A673 (cell line): Measurements from ENCODE around the gene ANKRD40CL.

ENCODE experiments used
- EZH2 ChIP-seq: fragments of 200-600 bp; sonication (generic); IDR thresholded peaks from 2 replicates; pipeline ENCODE4 v1.6.1; 2017; ENCODE audit warnings: borderline replicate concordance, low read depth, mild to moderate bottlenecking, mixed read lengths, antibody characterized with exemption, low read length; ENCODE audit not compliant: poor library complexity, severe bottlenecking
- TF ChIP-seq, protein P1 (sequence below): fragments of 300-800, 200-600 bp; sonication (generic); conservative IDR thresholded peaks from 2 replicates; pipeline ENCODE4 v1.5.1; 2017; ENCODE audit warnings: low read depth, mild to moderate bottlenecking, antibody characterized with exemption, low read length, moderate library complexity, mixed read lengths

DNA sequence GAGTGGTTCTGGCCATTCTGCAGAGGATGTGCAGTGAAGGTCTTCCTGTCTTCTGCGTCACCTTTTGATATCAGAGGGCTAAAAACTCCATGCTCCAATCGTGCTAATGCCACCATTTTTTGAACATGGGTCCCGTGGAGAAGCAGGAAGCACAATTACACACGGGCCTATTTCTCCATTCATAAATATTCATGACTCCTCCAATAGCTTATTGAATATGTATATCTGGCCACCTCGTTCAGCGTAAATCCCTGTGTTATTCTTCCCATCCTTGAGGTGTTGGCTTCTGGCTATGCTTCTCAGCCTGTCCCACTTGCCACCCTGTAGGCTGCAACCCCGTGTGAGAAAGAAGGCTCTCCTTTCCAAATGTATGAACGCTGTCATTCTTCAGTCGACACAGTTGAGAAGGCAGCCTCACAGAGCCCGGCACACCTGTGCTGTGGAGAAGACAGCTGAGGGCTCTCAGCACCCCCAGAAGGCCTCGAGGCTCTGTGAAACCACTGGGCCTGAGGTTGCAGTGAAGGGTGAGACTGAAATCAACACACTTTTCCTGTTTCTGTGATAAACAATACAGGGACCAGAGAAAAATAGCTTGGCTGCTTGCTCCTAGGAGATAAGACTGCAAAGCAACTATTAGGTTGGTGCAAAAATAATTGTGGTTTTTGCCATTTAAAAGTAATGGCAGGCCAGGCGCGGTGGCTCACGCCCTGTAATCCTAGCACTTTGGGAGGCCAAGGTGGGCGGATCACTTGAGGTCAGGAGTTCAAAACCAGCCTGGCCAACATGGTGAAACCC lies 4.9 kb upstream of the ANKRD40CL start:
- TF ChIP-seq, protein P1, sequence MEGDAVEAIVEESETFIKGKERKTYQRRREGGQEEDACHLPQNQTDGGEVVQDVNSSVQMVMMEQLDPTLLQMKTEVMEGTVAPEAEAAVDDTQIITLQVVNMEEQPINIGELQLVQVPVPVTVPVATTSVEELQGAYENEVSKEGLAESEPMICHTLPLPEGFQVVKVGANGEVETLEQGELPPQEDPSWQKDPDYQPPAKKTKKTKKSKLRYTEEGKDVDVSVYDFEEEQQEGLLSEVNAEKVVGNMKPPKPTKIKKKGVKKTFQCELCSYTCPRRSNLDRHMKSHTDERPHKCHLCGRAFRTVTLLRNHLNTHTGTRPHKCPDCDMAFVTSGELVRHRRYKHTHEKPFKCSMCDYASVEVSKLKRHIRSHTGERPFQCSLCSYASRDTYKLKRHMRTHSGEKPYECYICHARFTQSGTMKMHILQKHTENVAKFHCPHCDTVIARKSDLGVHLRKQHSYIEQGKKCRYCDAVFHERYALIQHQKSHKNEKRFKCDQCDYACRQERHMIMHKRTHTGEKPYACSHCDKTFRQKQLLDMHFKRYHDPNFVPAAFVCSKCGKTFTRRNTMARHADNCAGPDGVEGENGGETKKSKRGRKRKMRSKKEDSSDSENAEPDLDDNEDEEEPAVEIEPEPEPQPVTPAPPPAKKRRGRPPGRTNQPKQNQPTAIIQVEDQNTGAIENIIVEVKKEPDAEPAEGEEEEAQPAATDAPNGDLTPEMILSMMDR, result no peak
- TF ChIP-seq EZH2, result no peak
